ENCODE results near the gene RPL38.

DNA sequence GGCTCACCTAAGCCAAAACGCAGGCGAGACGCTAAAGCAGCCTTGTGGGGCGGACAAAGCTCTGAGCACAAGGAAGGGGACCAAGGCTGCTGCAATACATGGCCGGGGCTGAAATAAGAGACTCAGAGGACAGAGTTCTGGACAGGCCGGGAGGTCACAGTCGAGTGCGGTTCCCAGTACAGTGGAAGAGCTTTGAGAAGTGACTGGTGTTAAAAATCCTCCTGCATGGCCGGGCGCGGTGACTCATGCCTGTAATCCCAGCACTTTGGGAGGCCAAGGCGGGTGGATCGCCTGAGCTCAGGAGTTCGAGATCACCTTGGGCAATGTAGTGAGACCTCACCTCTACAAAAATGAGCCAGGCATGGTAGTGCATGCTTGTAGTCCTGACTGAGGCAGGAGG is 20.4 kb downstream of the RPL38 start:
- TF ChIP-seq, protein P1, sequence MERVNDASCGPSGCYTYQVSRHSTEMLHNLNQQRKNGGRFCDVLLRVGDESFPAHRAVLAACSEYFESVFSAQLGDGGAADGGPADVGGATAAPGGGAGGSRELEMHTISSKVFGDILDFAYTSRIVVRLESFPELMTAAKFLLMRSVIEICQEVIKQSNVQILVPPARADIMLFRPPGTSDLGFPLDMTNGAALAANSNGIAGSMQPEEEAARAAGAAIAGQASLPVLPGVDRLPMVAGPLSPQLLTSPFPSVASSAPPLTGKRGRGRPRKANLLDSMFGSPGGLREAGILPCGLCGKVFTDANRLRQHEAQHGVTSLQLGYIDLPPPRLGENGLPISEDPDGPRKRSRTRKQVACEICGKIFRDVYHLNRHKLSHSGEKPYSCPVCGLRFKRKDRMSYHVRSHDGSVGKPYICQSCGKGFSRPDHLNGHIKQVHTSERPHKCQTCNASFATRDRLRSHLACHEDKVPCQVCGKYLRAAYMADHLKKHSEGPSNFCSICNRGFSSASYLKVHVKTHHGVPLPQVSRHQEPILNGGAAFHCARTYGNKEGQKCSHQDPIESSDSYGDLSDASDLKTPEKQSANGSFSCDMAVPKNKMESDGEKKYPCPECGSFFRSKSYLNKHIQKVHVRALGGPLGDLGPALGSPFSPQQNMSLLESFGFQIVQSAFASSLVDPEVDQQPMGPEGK (CRISPR knock-in tag; IDR thresholded peaks at IDR 0.05; ENCODE audit: borderline replicate concordance): no peak
- TF ChIP-seq ISL1 (CRISPR knock-in tag; IDR thresholded peaks at IDR 0.05) (no peak), TOX (CRISPR knock-in tag; IDR thresholded peaks at IDR 0.05; ENCODE audit: borderline replicate concordance) (no peak), ARNTL (CRISPR knock-in tag; IDR thresholded peaks at IDR 0.05; ENCODE audit: borderline replicate concordance, low read depth) (no peak), ZFP3 (CRISPR knock-in tag; IDR thresholded peaks at IDR 0.05) (no peak), ZNF70 (CRISPR knock-in tag; IDR thresholded peaks at IDR 0.05) (no peak), GLIS3 (CRISPR knock-in tag; IDR thresholded peaks at IDR 0.05) (no peak), ZNF565 (CRISPR knock-in tag; conservative IDR thresholded peaks at IDR 0.05; ENCODE audit: low read depth) (no peak)

All from SK-N-SH treated with all-trans-retinoic acid at 6 μM for 48 hours (cell line).